Activated CD8-positive, alpha-beta memory T cell treated with anti-CD3 and anti-CD28 coated beads for 1 hour (primary cell): Measurements from ENCODE around the gene SPPL3.
A peak's percentile ranks its signal among the peaks of the same experiment; 100 is the strongest.
"Not testable (repeated sequence)": the region's sequence is repeated elsewhere in the genome, so short reads cannot be mapped to it uniquely, and the experiment has no call there.

Experiments used
- DNase-seq, 2 donors: peaks; one replicate each; pipeline ENCODE4 v3.0.0-alpha.2; 2020; ENCODE audit warnings: low read depth in 1 of 2; ENCODE audit errors: extremely low read depth in 1 of 2

SPPL3 gene

GRCh38 chr12:120733574-120733973 is 170.6 kb downstream of the SPPL3 start:
- DNase-seq, result no peak

DNA sequence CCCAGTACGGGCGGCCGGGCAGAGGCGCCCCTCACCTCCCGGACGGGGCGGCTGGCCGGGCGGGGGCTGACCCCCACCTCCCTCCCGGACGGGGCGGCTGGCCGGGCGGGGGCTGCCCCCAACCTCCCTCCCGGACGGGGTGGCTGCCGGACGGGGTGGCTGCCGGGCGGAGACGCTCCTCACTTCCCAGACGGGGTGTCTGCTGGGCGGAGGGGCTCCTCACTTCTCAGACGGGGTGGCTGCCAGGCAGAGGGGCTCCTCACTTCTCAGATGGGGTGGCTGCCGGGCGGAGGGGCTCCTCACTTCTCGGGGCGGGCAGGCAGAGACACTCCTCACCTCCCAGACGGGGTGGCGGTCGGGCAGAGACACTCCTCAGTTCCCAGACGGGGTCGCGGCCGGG is 172.0 kb downstream of the SPPL3 start:
- DNase-seq, result not testable (repeated sequence)

GRCh38 chr12:120726961-120727360 is 177.2 kb downstream of the SPPL3 start:
- DNase-seq, result no peak

DNA sequence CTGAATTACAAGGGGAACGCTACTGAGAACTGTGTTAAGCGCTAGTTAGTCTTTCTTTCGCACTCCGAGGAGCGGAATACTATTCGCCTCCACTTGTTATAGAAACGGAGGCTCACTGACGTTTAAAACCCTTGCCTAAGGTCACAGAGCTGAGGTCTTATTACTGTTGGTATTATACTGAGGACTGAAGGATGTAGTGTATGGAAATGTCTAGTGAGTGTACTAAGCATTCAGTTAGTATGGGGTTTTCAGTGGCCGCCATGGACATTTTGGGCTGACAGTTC is 177.7 kb downstream of the SPPL3 start:
- no peak for DNase-seq

DNA sequence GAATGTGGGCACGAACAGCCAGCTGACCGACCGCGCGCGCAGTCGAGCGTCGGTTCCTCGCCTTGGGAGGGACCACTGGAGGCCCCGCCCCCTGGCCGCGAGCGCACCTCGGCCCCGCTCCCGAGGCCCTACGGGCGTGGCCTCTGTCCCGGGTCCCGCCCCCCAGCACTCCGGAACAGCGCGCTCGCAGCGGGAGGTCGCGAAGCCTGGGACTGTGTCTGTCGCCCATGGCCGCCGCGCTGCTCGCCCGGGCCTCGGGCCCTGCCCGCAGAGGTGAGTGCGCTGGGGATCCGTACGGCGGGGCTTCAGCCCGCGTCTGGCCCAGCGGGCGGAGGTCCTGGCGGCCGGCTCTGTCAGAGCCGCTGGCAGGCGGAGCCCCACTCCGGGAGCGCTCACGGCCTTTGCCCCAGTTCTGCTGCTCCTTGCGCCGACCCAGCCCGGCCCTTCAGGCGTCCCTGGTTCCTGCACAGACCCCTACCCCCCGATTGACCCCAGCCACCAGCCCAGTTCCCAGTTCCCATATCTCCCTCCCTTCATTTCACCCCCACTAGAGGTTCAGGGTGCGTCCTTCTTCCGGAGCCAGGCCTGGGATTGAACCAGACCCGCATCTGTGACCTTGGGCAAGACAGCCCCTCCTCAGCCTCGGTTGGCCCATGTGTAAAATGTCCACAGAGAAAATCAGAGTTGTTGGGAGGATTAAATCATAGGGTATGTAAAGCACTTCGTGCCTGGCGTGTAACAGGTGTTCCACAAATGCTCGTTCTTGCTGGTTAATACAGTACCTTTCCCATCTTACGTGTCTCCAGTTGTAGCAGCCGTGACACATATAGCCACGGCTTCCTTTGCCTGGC is 178.3 kb downstream of the SPPL3 start, which contains the start of gene ACADS:
ACADS (plus strand) TSS at position 168 of the 851 bp plus-strand sequence; CDS start at position 228, 60 bp downstream.
- DNase-seq, result peak; percentile 73 to 85

DNA sequence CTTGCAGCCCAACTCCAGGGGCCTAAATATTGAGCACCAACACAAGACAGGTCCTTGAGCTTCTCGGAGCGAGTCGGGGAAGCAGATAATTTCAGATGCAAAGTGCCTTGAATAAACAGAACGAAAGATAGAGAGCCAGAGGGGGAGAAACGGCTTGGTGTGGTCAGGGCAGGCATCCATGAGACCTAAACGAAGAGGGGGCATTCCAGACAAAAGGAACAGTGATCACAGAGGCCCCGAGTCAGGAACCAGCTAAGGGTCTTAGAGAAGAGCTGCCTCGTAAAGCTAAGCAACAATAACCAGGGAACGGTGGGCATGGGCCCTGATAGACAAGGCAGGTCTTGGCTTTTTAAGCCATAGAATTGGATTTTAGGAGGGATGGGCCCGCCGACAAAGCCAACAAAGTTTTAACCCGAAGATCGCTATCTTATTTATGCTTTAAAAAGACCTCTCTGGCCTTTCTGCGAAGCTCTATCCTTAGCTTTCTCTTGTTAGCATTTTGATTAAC is 179.0 kb downstream of the SPPL3 start:
- DNase-seq, result no peak

DNA sequence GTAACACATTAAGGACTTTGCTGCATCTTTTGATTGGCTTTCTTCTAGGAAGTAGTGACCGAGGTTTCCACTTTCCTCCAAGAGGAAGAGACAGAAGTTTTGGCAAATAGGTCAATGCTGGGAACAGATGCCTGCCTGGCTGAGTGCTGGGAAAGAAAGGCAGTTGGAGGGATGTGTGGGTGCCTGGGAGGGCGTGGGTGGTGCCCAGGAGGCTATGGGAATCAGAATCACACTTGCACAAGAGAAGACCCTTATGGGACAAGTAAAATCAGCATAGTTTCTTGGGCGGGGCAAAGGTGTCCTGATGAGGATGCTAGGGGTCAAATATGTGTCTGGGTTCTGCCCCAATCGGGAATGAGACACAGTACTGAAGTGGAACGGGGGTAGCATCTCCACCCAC is 179.4 kb downstream of the SPPL3 start:
- DNase-seq, result no peak

- no peak for DNase-seq
Measured at GRCh38 chr12:120722784-120723183, 181.4 kb downstream of the SPPL3 start.

GRCh38 chr12:120721866-120722265 is 182.3 kb downstream of the SPPL3 start:
- no peak for DNase-seq

GRCh38 chr12:120720987-120721801 is 183.0 kb downstream of the SPPL3 start:
- DNase-seq, result no peak

- no peak for DNase-seq
Measured at GRCh38 chr12:120720234-120720986, 183.7 kb downstream of the SPPL3 start.

GRCh38 chr12:120719496-120720233 is 184.5 kb downstream of the SPPL3 start:
- no peak for DNase-seq

DNA sequence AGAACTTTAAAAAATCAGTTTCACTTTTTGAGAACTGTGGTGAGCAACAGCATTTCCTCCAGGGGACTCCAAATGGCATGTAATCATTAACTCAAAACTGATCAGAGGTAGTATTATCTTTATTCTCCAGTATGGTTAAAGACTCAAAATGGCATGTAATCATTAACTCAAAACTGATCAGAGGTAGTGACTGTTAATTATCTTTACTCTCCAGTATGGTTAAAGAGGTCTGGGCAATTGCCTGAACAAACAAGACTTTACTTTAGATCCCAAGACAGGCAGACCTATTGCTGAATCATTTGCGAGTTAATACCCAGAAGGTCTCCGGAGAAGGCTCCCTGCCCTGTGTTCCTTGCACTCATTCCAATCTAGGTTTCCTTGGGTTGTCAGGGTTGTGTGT is 185.1 kb downstream of the SPPL3 start:
- DNase-seq, result no peak

DNA sequence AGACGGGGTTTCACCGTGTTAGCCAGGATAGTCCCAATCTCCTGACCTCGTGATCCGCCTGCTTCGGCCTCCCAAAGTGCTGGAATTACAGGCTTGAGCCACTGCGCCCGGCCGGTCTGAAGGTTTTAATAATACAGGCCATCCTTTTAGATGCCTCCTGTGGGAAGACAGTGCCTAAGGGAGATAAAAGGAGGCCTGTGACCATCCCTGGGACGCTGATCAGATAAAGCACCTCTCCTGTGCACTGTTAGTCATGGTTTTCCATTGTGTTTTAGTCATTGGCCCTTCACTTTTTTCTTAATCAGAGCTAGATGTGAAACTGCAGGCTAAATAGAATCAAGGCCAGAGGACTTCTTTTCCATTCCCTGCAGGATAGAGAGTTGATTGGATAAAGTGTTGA is 186.1 kb downstream of the SPPL3 start:
- no peak for DNase-seq

DNA sequence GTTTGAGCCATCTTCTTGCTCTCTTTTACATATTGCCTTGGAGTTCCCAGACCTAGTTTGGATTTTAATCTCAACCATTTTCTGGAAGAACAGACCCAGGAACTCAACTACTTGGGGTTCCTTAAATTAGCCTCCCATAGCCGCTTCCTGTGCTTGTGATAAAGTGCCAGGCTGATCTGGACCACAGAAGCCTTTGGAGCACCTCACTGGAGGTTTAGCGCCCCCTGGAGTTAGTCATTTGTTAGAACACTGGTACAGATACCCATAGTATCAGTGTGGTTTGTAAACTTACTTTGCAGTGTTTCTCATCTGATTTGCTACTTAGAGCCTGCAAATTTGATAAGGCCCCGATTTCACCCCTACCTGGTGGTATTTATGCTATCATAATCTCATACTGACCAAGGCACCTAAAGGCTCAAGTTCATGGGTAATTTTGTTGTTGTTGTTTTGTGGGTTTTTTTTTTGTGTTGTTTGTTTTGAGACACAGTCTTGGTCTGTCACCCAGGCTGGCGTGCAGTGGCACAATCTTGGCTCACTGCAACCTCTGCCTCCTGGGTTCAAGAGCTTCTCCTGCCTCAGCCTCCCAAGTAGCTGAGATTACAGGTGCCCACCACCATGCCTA is 190.2 kb downstream of the SPPL3 start:
- peak; percentile 42 to 49 for DNase-seq

DNA sequence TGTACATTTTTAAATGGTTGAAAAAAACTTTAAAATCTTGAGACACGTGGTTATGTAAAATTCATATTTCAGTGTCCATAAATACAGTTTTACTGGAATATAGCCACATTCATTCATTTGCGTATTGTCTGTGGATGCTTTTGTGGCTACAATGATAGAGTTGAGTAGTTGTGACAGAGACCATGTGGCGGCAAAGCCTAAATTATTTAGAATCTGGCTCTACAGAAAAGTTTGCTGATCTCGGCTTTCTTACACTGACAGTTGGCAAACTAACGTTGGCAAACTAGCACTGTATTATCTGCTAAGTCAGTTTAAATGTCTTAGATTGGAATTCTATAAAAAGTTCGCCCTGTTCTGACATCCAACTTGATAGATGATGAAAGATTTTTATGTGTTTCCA is 191.5 kb downstream of the SPPL3 start:
- no peak for DNase-seq
